ENCODE results near the gene SENP1. TPM values are rescaled to one million over a fixed set of nuclear protein-coding genes. Genes with fewer than 3 reads are reported as not detected.
"Not testable (repeated sequence)": the region's sequence is repeated elsewhere in the genome, so short reads cannot be mapped to it uniquely, and the experiment has no call there.

The SENP1 gene
- total RNA-seq, 1 donor from 2014 or later, result 9.6 TPM

- DNase-seq (ENCODE audit: low read depth in 2 of 2), result no peak
Observed at GRCh38 chr12:48115957-48116356, 10.1 kb upstream of the SENP1 start.

DNA sequence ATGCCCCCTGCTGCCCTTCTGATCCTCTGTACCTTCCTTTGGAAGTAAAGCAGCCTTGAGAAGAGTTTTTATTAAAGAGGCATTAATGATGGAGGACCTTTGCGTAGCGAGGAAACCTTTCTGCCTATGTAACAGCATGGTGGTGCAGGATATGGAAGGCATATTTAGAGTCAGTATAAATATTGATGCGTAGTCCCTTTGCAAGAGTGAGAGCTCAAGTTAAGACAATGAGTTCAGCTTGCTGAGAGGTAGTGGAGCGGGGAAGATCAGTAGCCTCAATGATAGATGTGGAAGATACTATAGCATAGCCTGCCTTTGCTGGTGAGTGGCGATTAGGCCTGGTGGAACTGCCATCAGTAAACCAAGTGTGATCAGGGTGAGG is 5.4 kb upstream of the SENP1 start:
- DNase-seq (ENCODE audit: low read depth in 2 of 2), result not testable (repeated sequence)

DNA sequence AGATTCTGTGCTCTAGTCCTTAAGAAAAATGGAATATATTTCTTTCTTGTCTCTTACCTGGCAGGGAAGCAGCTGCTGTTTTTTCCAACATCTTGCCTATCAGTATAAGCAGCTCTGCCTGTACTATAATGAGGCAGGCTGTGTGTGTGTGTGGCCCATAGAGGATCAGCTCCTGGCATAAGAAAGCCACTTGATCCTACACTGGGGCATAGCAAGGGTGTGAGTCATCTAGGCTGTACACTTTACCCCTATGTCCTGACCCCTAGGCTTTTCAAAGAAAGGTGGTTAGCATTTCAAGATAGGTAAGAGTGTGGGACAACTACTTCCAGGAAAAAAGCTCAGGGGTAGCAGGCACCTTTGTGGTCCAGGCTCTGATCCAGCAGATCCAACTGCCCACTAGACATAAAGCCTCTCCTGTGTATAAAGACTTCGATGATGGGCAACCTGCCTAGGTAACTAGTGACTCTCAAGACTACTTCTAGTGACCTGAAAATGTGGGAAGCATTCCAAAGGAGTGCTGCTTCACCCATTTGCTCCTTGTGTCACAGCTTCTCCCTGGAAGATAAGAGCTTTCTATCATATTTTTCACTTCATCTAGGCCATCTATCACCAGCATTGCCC is 4.9 kb upstream of the SENP1 start:
- no peak for DNase-seq (ENCODE audit: low read depth in 2 of 2)

- DNase-seq (ENCODE audit: low read depth in 2 of 2), result no peak
Observed at GRCh38 chr12:48109424-48109823, 3.5 kb upstream of the SENP1 start.

DNA sequence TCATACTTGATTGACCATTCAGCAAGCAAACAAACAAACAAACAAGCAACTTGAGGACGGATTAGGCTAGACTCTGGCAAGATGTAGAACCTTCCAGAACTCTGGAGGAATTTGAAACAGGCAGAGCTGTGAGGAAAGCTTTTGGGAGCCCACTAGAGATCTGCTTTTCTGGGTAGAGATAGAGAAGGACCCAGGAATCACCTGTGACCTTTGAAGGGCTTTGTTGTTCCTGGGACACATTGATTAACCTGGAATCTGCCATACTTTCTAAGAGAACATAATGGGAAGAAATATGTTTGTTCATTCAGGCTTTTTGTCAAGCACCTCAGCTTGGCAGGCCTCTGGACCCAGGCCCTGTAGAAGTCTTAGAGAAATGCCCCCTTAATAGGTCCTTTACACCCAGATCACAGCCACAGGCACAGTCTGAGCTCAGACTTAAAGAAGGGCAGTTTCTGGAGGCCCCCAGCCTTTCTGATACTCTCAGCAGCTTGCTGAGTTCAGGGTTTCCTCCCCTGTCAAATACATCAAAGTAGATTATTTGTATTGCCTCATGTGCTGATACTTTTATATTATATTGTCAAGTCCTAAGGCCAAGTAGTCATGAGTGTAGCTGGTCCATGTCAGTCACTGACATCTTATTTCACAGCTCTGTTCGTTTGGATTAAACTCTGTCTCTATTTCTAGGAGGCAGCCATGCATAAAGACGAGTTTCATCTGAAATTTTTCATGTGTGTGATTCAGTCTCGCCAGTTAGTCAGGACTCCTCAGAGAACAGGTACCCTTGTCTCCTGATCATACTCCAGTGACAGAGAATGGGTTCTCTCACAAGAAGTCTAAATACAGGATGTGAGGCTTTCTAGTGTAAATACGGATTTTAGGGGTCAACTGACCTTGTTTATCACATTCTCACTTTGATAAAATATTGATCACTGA is 1.1 kb upstream of the SENP1 start:
- no peak for DNase-seq (ENCODE audit: low read depth in 2 of 2)

- DNase-seq (ENCODE audit: low read depth in 2 of 2), result no peak
Observed at GRCh38 chr12:48105321-48105866, 485 bp downstream of the SENP1 start.

DNA sequence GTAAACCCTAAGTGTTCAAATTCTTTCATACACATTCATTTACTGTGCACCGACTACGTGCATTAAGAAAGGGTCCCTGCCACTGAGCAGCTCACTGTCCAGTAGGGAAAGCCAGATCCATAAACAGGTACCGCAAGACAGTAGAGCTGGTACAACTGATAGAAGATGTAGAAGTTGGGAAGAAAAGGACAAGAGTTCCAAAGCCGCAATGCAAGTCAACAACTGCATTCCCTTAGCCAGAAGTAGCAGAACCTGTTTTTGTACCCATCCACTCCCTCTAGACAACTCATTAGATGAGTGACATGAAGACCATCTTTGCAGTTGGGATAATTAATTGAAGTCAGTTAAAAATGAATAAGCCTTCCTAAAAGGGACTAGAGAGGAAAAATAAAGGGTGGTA is 1.3 kb downstream of the SENP1 start:
- DNase-seq (ENCODE audit: low read depth in 2 of 2), result no peak

- DNase-seq (ENCODE audit: low read depth in 2 of 2), result no peak
Observed at GRCh38 chr12:48092611-48093010, 13.3 kb downstream of the SENP1 start.

- no peak for DNase-seq (ENCODE audit: low read depth in 2 of 2)
Observed at GRCh38 chr12:48086327-48086726, 19.6 kb downstream of the SENP1 start.

GRCh38 chr12:48084841-48085460 is 20.9 kb downstream of the SENP1 start:
- DNase-seq (ENCODE audit: low read depth in 2 of 2), result no peak

DNA sequence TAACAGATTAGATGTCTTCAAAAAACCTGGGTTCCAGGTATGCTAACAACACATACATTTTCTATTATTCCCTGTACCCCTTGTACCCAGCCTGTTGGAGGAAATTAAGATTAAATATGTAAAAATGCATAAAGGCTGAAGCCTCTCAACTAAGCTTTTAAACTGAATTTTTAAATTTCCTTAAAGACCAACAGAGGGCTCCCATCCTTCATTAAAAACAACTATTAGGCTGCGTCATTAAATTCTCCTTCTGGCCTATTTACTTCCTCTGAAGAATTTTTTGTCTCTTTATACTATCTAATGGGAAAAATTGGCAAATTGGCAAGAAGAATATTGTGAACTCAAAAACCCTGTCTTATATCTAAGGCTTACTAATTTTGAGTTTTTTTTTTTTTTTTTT is 21.8 kb downstream of the SENP1 start:
- peak; percentile 4 to 38 for DNase-seq (ENCODE audit: low read depth in 2 of 2)

GRCh38 chr12:48080821-48081220 is 25.1 kb downstream of the SENP1 start:
- no peak for DNase-seq (ENCODE audit: low read depth in 2 of 2)

GRCh38 chr12:48080285-48080684 is 25.6 kb downstream of the SENP1 start:
- DNase-seq (ENCODE audit: low read depth in 2 of 2), result no peak

DNA sequence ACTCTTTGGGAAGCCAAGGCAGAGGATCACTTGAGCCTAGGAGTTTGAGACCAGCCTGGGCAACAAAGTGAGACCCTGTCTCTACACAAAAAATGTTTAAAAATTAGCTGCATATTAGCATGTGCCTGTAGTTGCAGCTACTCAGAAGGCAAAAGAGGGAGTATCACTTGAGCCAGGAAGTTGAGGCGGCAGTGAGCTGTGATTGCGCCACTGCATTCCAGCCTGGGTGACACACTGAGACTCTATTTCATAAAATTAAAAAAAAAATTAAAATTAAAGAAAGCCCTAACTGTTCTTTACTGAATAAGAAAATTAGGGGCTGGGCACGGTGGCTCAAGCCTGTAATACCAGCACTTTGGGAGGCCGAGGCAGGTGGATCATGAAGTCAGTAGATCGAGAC is 27.0 kb downstream of the SENP1 start:
- no peak for DNase-seq (ENCODE audit: low read depth in 2 of 2)

DNA sequence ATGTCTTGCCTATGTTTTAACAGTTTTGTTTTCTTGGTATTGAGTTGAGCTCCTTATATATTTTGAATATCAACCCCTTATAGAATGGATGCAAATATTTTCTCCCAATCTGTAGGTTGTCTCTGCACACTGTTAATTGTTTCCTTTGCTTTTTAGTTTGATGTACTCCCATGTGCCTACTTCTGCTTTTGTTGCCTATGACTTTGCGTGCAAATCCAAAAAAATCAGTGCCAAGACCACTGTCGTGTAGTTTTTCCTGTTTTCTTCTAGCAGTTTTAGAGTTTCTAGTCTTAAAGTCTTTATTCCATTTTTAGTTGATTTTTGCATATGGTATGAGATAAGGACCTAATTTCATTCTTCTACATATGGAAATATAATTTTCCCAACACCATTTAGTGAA is 28.8 kb downstream of the SENP1 start:
- DNase-seq (ENCODE audit: low read depth in 2 of 2), result no peak

DNA sequence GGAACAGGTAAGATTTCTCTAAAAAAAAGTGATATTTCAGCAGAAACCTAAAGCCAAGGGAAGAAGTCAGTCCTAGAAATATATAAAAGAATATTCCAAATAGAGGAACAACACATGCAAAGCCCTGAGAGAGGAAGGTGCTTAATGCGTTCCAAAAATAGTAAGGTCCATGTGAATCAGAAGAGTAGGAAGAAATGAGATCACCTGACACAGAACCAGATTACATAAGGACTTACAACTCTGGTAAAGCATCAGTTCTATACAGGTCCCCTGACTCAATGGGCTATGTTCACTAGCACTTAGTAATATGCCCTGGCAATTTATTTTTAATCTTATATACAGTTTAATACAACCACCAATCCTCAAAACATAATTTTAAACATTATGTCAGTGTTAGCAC is 30.0 kb downstream of the SENP1 start:
- DNase-seq (ENCODE audit: low read depth in 2 of 2), result no peak

DNA sequence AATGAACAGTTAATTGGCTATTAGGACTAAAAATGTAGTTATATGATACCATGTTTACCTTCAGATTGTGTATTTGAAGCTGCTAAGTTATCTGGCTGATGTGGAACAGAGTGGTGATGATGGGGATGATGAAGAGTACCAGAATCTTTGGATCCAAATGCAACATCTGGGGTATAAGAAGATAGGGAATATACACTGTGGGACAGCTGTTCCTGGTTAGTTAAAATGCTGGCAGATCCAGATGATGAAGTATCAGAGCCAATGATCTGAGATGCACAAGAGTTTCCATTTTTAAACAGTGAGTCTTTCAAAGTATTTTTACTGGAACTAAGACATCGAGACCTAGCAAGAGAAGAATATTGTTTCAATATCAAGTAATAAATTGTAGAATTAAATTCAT is 31.6 kb downstream of the SENP1 start:
- no peak for DNase-seq (ENCODE audit: low read depth in 2 of 2)

- no peak for DNase-seq (ENCODE audit: low read depth in 2 of 2)
Observed at GRCh38 chr12:48072266-48072665, 33.6 kb downstream of the SENP1 start.

DNA sequence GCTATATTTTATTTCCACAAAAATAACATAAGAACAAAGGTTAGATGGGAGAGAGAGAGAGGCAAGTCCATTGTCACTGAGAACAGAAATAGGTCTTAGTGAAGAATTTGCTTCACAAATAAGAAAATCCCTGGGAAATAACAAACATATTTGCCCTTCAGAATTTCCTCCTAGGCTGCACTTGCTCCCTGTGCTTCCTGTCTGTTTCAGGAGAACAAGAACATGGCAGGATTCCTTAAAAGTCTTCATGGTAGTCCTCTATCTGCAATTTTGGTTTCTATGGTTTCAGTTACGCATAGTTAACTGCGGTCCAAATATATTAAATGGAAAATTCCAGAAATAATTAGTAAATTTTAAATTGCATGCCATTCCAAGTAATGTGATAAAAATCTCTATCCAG is 34.1 kb downstream of the SENP1 start:
- DNase-seq (ENCODE audit: low read depth in 2 of 2), result no peak

DNA sequence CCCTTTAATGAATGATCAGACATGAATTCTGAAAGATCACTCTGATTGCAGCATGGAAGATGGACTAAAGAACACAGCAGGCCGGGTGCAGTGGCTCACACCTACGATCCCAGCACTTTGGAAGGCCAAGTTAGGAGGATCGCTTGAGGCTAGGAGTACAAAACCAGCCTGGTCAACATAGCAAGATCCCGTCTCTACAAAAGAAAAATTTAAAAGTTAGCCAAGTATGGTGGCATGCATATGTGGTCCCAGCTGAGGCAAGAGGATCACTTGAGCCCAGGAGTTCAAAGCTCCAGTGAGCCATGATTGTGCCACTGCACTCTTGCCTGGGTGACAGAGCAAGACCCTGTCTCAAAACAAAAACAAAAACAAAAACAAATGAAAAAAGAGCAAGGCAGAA is 35.1 kb downstream of the SENP1 start:
- no peak for DNase-seq (ENCODE audit: low read depth in 2 of 2)

DNA sequence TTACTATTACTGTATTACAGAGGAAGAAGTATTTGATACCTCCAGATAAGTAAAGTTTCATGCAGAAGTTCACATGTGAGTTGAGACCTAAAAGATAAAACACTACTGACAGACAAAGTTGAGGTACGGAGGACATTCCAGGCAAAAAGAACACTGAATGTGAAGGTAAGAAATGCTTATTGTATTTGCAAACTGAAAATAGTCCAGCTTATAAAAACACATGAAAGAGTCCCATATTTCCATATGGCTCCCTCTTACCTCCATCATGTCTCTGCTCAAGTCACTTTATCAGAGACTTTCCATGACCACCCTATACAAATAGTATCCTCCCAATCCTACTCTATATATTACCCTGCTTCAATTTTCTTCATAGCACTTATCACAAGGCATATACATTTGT is 35.8 kb downstream of the SENP1 start:
- no peak for DNase-seq (ENCODE audit: low read depth in 2 of 2)

DNA sequence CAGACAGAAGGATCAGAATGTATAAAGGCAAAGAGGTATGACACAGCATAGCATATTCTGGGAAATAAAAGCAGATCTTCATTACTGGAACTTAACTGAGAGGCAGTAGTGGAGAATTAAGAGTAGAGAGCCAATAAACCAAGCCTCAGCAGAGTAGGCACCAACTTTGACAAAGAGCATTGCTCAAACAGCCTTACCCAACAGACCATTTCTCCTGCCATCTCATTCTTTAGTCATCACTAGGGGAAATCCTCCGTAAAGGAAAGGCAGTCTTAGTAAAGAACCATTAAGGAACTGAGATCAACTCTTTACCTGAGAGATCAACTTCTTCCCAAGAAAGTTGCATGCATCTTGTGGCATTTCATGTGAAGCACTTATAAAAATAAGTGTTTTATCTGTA is 36.6 kb downstream of the SENP1 start:
- no peak for DNase-seq (ENCODE audit: low read depth in 2 of 2)
